ENCODE results near the gene COA1. TPM values are rescaled to one million over a fixed set of nuclear protein-coding genes. Genes with fewer than 3 reads are reported as not detected.
A peak's percentile ranks its signal among the peaks of the same experiment; 100 is the strongest.
"Not testable (repeated sequence)": the region's sequence is repeated elsewhere in the genome, so short reads cannot be mapped to it uniquely, and the experiment has no call there.

COA1 gene
- total RNA-seq, 1 donor from 2014 or later = 47.9 TPM

DNA sequence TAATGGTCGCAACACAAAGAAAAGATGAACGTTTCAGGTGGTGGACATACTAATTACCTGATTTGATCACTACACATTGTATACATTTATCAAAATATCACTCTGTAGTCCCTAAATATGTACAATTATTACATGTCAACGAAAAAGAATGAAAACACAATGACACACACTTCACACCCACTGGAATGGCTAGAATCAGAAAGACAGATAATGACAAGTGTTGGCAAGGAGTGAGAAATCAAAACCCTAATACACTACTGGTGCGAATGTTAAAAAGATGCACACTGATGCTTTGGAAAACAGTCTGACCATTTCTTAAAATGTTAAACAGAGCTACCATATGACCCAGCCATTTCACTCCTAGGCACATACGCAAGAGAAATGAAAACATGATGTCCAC, 2.3 kb downstream of the COA1 start:
- Histone ChIP-seq H3K4me3 (no peak overlapping the region), H3K27me3 (no peaks in the 10 kb centered on the region), H3K36me3 (no peaks in the 10 kb centered on the region), H3K4me1 (peaks cover 17% of the 10 kb centered on the region), H3K9me3 (no peaks in the 10 kb centered on the region), H3K27ac (no peak overlapping the region)
- DNase-seq (no peak), ATAC-seq (no peak)
- intact Hi-C loops (cut with DNase I) = no loop called here
- TF ChIP-seq, protein P1, sequence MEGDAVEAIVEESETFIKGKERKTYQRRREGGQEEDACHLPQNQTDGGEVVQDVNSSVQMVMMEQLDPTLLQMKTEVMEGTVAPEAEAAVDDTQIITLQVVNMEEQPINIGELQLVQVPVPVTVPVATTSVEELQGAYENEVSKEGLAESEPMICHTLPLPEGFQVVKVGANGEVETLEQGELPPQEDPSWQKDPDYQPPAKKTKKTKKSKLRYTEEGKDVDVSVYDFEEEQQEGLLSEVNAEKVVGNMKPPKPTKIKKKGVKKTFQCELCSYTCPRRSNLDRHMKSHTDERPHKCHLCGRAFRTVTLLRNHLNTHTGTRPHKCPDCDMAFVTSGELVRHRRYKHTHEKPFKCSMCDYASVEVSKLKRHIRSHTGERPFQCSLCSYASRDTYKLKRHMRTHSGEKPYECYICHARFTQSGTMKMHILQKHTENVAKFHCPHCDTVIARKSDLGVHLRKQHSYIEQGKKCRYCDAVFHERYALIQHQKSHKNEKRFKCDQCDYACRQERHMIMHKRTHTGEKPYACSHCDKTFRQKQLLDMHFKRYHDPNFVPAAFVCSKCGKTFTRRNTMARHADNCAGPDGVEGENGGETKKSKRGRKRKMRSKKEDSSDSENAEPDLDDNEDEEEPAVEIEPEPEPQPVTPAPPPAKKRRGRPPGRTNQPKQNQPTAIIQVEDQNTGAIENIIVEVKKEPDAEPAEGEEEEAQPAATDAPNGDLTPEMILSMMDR (IDR thresholded peaks at IDR 0.05) = no peak

DNA sequence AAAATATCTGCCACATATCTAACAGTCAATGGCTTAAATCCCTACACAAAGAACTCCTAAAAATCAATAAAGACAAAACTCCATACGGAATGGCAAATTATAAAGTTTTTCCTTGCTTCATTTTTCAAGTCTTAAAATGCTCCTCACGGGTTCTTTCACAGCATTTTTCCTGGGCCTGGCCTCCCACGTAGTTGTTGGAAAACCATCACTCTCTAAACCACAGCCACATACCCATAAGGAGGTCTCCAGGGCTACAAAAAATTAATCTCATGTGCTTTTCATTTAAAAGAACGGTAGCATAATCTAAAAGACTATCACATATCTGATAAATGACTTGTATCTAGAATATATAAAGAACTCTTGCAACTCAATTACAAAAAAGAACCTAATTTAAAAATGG, 2.9 kb downstream of the COA1 start:
- intact Hi-C loops (cut with DNase I) = no loop called here
- H3K27me3 ChIP-seq = no peaks in the 10 kb centered on the region
- no peak for ATAC-seq
- H3K27ac ChIP-seq = no peak overlapping the region
- TF ChIP-seq, protein P1 (IDR thresholded peaks at IDR 0.05) = no peak
- no peak overlapping the region for H3K4me3 ChIP-seq
- peaks cover 17% of the 10 kb centered on the region for H3K4me1 ChIP-seq
- DNase-seq = no peak
- no peaks in the 10 kb centered on the region for H3K36me3 ChIP-seq
- H3K9me3 ChIP-seq = no peaks in the 10 kb centered on the region

DNA sequence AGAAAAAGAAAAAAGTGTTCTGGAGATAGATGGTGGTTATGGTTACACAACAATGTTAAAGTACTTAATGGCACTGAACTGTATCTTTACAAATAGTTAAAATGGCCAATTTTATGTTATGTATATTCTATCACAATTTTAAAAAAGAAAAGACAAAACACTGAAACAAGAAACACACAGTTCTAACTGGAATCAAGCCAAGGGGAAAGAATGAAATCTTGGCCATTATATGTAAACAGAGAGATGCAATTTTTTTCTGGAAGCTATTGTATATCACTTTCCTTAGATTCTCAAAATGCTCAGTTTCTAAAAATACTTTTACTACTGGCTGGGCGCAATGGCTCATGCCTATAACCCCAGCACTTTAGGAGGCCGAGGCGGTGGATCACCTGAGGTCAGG, 4.1 kb downstream of the COA1 start:
- TF ChIP-seq, protein P1 (IDR thresholded peaks at IDR 0.05) = no peak
- intact Hi-C loops (cut with DNase I) = no loop called here
- no peak for ATAC-seq

DNA sequence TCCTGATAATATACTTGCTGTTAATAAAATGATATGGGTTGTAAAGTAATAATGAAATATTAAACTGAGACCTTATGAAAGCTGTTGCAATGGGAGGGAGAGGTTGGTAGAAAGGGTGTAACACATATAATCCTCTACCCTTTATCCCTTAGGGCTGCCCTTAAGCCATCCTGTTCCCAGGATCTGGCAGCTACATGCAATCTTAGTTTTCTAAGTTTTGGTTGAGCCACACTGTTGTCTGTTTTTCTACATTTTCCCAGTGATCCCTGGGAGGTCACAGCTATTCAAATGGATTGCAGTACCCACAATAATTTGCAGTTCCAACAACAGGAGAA, 6.3 kb downstream of the COA1 start:
- H3K9me3 ChIP-seq = no peaks in the 10 kb centered on the region
- H3K36me3 ChIP-seq = no peaks in the 10 kb centered on the region
- intact Hi-C loops (cut with DNase I) = no loop called here
- no peak overlapping the region for H3K4me3 ChIP-seq
- TF ChIP-seq, protein P1 (IDR thresholded peaks at IDR 0.05) = no peak
- DNase-seq (no peak), ATAC-seq (no peak)
- H3K4me1 ChIP-seq = peaks cover 4% of the 10 kb centered on the region
- no peaks in the 10 kb centered on the region for H3K27me3 ChIP-seq
- H3K27ac ChIP-seq = no peak overlapping the region

More for the DNA sequence above, 4.1 kb downstream of the COA1 start:
- Histone ChIP-seq H3K36me3 (no peaks in the 10 kb centered on the region), H3K4me1 (peaks cover 16% of the 10 kb centered on the region), H3K27ac (no peak overlapping the region), H3K9me3 (no peaks in the 10 kb centered on the region), H3K27me3 (no peaks in the 10 kb centered on the region), H3K4me3 (no peak overlapping the region)
- no peak for DNase-seq

DNA sequence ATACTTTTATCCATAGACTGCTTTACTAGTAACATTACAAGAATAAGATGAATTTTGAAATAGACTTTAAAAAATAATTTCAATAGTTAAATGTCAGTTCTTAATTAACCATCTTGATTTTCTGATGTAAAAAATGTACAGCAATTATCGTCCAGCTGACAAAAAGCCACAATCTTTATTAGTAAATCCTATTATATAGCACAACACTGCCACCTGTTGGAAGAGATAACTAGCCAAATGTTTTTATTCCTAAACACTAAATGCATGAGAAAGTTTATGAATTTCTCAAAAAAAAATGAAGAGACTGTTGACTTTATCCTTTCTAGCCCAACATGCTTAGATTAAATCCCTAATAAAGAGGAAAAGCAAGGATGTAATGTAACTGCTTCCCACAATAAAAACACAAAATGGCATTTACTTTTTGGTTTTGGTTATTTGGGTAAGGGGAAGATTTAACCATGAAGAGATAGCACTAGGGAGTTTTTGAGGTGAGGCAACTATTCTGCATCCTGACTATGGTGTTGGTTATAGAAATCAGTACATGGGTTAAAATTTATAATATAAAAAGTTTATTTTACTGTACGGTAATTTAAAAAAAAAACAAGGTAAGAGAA, 8.0 kb downstream of the COA1 start:
- Histone ChIP-seq H3K27me3 (no peaks in the 10 kb centered on the region), H3K4me3 (no peak overlapping the region), H3K27ac (no peak overlapping the region), H3K4me1 (no peaks in the 10 kb centered on the region), H3K9me3 (no peaks in the 10 kb centered on the region), H3K36me3 (no peaks in the 10 kb centered on the region)
- ATAC-seq (peak; percentile 50), DNase-seq (no peak)
- intact Hi-C loops (cut with DNase I) = no loop called here
- TF ChIP-seq, protein P1 (IDR thresholded peaks at IDR 0.05) = peak; percentile 73

DNA sequence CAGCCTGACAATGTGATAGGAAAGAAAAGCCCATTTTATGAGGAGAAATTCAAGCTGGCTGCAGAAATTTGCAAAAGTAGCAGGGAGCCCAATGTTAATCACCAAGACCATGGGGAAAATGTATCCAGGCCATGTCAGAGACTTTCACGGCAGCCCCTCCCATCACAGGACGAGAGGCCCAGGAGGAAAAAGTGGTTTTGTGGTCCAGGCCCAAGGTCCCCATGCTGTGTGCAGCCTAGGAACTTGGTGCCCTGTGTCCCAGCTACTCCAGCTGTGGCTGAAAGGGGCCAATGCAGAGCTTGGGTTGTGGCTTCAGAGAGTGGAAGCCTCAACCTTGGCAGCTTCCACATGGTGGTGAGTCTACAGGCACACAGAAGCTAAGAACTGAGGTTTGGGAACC, 12.7 kb downstream of the COA1 start:
- ATAC-seq (no peak), DNase-seq (no peak)
- TF ChIP-seq, protein P1 (IDR thresholded peaks at IDR 0.05) = no peak
- Histone ChIP-seq H3K27me3 (no peaks in the 10 kb centered on the region), H3K4me3 (no peak overlapping the region), H3K36me3 (no peaks in the 10 kb centered on the region), H3K27ac (no peak overlapping the region), H3K9me3 (no peaks in the 10 kb centered on the region), H3K4me1 (no peaks in the 10 kb centered on the region)
- intact Hi-C loops (cut with DNase I) = no loop called here

DNA sequence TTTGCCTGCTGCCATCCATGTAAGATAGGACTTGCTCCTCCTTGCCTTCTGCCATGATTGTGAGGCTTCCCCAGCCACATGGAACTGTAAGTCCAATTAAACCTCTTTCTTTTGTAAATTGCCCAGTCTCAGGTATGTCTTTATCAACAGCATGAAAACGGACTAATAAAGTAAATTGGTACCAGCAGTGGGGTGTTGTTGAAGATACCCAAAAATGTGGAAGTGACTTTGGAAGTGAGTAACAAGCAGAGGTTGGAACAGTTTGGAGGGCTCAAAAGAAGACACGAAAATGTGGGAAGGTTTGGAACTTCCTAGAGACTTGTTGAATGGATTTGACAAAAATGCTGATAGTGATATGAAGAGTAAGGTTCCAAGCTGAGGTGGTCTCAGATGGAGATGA, 13.4 kb downstream of the COA1 start:
- H3K36me3 ChIP-seq; H3K9me3 ChIP-seq; DNase-seq; H3K27ac ChIP-seq; H3K27me3 ChIP-seq; intact Hi-C loops (cut with DNase I); ATAC-seq; H3K4me3 ChIP-seq; H3K4me1 ChIP-seq: not testable (repeated sequence)
